HG03025 (cell line): Measurements from ENCODE around the gene DOP1A.

Experiments used
- ATAC-seq: cut with Tn5 transposase; IDR thresholded peaks from one replicate; pipeline ENCODE4 v1.9.1; 2021; ENCODE audit warnings: mild to moderate bottlenecking, moderate library complexity; ENCODE audit not compliant: unreplicated experiment, low FRiP score

DOP1A gene

DNA sequence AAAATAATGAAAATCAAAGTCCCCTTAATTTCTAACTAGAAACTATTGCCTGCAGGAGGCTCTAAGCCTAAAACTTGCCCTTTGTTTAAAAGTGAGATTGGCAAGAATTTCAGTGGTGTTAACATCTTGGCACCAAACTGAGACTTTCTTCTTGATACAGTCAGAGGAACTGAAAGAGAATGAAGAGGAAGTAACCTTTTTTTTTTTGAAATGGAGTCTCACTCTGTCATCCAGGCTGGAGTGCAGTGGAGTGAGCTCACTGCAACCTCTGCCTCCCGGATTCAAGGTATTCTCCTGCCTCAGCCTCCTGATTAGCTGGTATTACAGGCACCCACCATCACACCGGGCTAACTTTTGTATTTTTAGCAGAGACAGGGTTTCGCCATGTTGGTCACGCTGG is 3.6 kb downstream of the DOP1A start:
- peak; percentile 64 for ATAC-seq

- no peak for ATAC-seq
These were observed 4.2 kb downstream of the DOP1A start for GRCh38 chr6:83071707-83072106.

DNA sequence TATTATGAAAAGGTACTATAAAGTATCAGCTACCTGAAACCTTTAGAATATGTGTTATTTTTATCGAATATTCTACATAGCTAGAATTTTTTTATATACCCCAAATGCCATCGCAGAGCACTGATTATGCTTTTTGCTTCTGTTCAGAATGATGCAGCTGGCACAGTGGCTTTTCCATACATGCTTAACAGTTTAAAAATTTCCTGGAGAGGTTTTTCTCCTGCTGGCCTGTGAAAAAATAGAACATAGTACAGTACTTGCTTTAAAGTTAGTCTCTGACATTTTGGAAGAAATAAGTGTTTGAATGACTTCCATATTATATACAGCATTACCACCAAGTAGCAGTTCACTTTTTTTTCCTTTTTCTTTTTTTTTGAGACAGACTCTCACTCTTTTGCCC is 5.3 kb downstream of the DOP1A start:
- no peak for ATAC-seq

DNA sequence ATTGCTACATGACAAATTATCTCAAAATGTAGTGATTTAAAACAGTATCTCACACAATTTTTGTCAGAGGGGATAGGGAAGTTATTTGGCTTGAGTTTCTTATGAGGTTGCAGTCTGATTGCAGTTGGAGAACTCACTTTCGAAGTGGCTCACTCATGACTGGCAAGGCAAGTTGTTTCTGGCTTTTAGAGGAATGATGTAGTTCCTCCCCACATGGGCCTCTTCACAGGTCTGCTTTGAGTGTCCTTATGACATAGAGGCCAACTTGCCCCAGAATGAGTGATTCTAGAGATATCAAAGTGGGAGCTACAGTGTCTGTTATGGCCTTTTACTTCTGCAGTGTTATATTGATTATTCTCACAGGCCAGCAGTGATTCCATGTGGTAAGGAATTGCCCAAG is 6.1 kb downstream of the DOP1A start:
- ATAC-seq, result no peak

DNA sequence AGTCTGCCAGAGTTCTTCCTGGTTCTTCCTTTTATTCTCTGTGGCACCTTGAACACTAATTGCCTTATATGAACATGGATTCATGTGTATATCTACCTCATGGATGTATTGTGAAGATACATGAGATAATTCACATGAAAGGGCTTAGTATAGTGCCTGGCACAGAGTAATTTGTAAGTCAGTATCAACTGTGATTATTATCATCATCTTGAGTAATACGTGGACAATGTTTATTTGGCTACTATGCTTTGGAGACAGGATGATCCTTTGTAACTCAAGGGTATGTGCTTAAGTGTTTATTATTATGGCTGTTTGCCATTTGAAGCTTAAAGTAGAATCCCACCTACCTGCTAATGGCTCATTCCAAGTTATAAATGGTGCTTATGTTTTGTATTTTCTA is 16.0 kb downstream of the DOP1A start:
- ATAC-seq, result no peak

DNA sequence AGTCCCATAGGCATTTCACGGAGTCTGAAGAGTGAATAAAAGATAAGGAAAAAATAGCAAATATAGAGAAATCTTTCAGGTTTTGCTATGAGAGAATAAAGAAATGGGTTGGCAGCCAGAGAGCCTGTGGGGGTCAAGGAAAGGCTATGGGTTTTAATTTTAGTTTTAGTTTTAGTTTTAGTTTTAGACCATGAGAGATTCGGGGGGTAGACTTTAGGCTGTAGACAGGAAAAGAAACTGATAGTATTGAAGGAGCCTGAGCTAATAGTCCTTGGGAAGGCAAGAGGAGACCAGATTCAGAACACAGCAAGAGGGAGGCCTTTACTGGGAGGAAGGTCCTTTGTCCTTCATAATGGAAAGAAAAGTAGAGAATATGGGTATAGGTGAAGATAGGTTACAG is 19.3 kb downstream of the DOP1A start:
- peak; percentile 99 for ATAC-seq

GRCh38 chr6:83092756-83093399 is 25.4 kb downstream of the DOP1A start:
- ATAC-seq, result no peak

GRCh38 chr6:83096791-83097190 is 29.3 kb downstream of the DOP1A start:
- ATAC-seq, result no peak

GRCh38 chr6:83097204-83097603 is 29.7 kb downstream of the DOP1A start:
- no peak for ATAC-seq

DNA sequence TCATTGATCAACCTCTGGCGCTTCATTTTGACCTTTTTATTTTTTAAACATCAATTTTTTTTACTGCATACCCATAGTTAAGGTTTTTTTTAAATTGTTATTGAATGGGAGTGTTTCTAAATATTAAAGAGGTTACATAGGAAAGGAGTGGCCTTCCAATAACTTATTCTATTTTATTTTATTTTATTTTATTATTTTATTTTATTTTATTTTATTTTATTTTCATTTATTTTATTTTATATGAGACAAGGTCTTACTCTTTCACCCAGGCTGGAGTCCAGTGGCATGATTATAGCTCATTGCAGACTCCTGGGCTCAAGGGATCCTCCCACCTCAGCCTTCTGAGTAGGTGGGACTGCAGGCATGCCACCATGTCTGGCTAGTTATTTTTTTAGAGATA is 30.2 kb downstream of the DOP1A start:
- ATAC-seq, result no peak

DNA sequence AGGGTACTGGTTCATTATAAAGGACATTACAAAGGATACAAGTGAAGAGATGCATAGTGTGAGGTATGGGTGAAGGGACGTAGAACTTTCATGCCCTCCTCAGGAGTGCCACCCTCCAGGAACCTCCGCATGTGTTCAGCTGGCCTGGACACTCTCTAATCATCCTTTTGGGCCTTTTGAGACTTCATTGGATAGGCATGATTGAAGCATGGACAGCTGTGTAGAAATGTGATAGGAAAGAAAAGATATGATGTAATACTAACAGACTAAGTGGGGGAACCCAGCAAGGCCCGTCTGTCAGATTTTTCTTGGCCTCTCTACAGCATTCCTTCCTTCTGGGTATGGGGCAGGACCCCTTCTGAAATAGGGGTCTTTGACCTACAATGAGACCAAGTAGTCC is 31.1 kb downstream of the DOP1A start:
- no peak for ATAC-seq

- no peak for ATAC-seq
These were observed 40.9 kb downstream of the DOP1A start for GRCh38 chr6:83108378-83108777.

- no peak for ATAC-seq
These were observed 45.8 kb downstream of the DOP1A start for GRCh38 chr6:83113258-83113657.

DNA sequence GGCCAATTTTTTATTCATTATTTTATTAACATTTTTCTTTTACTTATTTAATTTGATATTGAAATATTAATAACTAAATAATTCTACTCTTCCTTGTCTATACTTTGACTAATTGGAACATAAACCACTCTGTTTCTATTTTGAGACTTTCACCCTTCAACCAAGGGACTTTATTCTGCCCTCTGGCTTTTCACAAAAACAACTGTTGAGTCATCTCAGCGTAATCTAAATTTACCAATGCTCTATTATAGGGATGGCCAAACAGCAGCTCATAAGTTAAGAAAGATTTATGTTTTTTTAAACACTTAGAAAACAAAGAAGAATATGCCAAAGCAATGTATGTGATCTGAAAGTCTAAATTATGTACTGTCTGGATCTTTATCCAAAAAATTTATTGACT is 46.7 kb downstream of the DOP1A start:
- ATAC-seq, result no peak

DNA sequence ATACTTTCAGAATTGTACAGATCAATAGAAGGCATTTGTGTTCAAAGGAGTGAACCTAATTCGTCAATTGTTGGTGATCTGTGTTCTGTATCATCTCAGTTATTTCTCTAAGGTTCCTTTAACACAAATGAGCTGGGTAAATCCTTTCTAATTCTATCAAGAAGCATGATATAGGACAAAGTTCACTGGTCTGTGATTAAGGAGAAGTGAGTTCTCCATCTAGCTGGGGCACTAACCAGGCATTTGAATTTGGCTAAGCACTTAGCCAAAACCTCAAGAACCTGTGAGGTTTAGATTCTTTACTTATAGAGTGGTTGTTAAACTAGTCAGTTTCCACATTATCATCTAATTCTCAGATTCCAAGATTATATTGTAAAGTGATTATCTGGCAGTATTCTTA is 50.3 kb downstream of the DOP1A start:
- no peak for ATAC-seq

DNA sequence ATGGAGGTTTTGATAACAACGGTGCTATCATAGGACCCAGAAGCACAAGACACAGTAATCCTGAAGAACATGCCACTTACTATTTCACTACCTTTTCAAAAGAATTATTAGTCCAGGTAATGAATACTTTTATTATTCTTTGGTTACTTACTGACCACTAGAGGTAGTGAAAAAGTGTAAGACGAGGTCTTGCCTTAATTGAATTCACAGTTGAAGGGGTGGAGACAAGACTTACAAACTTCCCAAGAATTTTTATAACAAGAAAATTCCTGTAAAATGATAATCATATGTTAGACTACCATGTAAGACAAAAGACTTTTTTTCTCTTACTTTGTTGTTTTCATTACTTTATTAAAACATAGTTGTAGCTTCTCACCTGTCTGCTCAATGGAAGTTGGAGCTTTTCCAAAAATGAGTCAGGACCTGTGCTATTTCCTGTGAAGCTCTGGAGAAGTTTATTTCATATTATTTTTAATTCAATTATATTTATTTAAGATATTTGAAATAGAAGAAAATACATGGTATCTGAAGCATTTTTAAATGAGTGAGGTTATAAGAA is 52.4 kb downstream of the DOP1A start:
- ATAC-seq, result no peak

- no peak for ATAC-seq
These were observed 57.1 kb downstream of the DOP1A start for GRCh38 chr6:83124553-83124952.

DNA sequence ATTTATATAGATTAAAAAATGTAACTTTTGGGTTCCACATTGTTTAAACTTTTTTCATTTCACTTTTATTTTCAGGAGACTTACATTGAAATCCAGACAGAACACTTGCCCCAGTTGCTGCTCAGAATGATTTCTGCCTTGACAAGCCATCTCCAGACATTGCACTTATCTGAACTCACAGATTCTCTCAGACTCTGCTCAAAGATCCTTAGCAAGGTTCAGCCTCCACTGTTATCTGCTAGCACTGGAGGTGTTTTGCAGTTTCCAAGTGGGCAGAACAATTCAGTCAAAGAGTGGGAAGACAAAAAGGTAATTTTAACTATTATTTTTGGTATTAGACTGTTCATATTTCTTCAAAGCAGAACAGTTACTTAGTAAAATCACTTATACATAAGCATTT is 58.0 kb downstream of the DOP1A start:
- no peak for ATAC-seq

DNA sequence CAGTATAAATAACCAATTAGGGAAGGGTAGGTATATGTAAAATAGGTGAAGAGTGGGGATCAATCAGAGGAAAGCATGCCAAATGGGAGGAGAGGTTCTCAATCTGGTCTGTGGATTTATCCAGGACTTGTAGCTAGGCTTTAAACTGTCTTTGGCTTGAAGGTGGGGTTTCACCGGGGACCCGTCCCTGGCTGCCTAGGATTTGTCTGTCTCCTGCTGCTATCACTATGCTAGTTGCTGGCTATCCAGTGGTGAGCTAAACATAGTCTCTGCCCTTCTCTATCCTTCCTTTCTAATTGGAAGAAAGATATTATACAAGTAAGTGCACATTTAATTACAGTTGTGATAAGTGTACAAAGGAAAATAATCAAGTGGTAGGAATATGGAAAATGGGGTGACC is 58.8 kb downstream of the DOP1A start:
- no peak for ATAC-seq

GRCh38 chr6:83126807-83127206 is 59.3 kb downstream of the DOP1A start:
- ATAC-seq, result no peak

- no peak for ATAC-seq
These were observed 59.8 kb downstream of the DOP1A start for GRCh38 chr6:83127258-83127657.

GRCh38 chr6:83127976-83128375 is 60.5 kb downstream of the DOP1A start:
- ATAC-seq, result no peak

DNA sequence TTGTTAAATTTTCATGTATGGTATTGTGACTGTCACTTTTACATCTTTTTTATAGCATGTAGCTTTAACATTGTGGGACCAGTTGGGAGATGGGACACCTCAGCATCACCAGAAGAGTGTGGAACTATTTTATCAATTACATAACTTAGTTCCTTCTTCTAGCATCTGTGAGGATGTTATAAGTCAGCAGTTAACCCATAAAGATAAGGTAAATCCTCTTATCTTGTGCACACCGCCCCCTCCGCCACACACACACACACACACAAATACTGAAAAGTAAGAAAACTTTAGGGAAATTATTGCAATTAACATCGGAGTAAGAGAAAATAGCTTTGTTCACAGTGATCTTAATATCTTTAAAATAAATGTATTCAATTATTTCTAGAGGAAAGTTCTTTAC is 64.7 kb downstream of the DOP1A start:
- ATAC-seq, result no peak
